Activated naive CD4-positive, alpha-beta T cell treated with anti-CD3 and anti-CD28 coated beads for 36 hours (primary cell): ENCODE measurements around the gene SVEP1. TPM values are rescaled to one million over a fixed set of nuclear protein-coding genes. Genes with fewer than 3 reads are reported as not detected.
"Not testable (repeated sequence)": the region's sequence is repeated elsewhere in the genome, so short reads cannot be mapped to it uniquely, and the experiment has no call there.

Experiments used
- CTCF ChIA-PET: fragments of 350-600 bp; sonication (Branson Sonifier 250); formaldehyde crosslinking; loops from one replicate; lab custom pipeline; 2021; ENCODE audit warnings: antibody characterized with exemption; lab: Charles Lee
- DNase-seq: peaks from one replicate; pipeline ENCODE4 v3.0.0-alpha.2; 2020
- H3K27ac Mint-ChIP-seq: one replicate; pipeline ENCODE4 v1.8.0; 2021; ENCODE audit warnings: mild to moderate bottlenecking, mixed read lengths
- H3K27me3 Mint-ChIP-seq: one replicate; pipeline ENCODE4 v1.8.0; 2021; ENCODE audit warnings: low read depth, mixed read lengths
- H3K36me3 Mint-ChIP-seq: one replicate; pipeline ENCODE4 v1.8.0; 2021; ENCODE audit warnings: low read depth, mixed read lengths
- H3K4me1 Mint-ChIP-seq: one replicate; pipeline ENCODE4 v1.8.0; 2021; ENCODE audit warnings: low read depth, mixed read lengths
- H3K4me3 Mint-ChIP-seq: one replicate; pipeline ENCODE4 v1.8.0; 2021; ENCODE audit warnings: mild to moderate bottlenecking, moderate library complexity, mixed read lengths
- H3K9me3 Mint-ChIP-seq: one replicate; pipeline ENCODE4 v1.8.0; 2021; ENCODE audit warnings: mixed read lengths
- intact Hi-C: fragments of 100-400 bp; cut with micrococcal nuclease; formaldehyde crosslinking; loops from one replicate; pipeline ENCODE4 v1.15.1; 2023
- total RNA-seq, 2 experiments: library from RNA; stranded (reverse); gene quantifications; one replicate each; pipeline ENCODE4 v1.2.3, GENCODE V29; 2021

Gene SVEP1
- total RNA-seq, 2 experiments from 2014 or later, result not detected

- intact Hi-C loops, result loop anchor here (5.0 kb wide), 2 partner anchors 245 to 870 kb away; no protein-coding TSS in a partner anchor
- Mint-ChIP-seq H3K27me3 (no peaks in the 10 kb centered on the region), H3K36me3 (no peaks in the 10 kb centered on the region), H3K4me3 (no peak overlapping the region), H3K27ac (no peak overlapping the region), H3K9me3 (no peaks in the 10 kb centered on the region), H3K4me1 (no peaks in the 10 kb centered on the region)
- CTCF ChIA-PET, result interaction anchor here (0.8 kb wide), 1 partner anchor 33 kb away, joined by 3 read pairs; no protein-coding TSS in a partner anchor
- DNase-seq, result peak; percentile 63
Measured at GRCh38 chr9:110427497-110428104, 151.9 kb downstream of the SVEP1 start.

- Mint-ChIP-seq H3K4me3 (no peak overlapping the region), H3K27me3 (no peaks in the 10 kb centered on the region), H3K4me1 (no peaks in the 10 kb centered on the region), H3K9me3 (no peaks in the 10 kb centered on the region), H3K36me3 (no peaks in the 10 kb centered on the region), H3K27ac (no peak overlapping the region)
- CTCF ChIA-PET, result no interaction called here
- intact Hi-C loops, result loop anchor here (5.0 kb wide), 2 partner anchors 244 to 871 kb away; no protein-coding TSS in a partner anchor
- no peak for DNase-seq
Measured at GRCh38 chr9:110426052-110426709, 153.4 kb downstream of the SVEP1 start.

- Mint-ChIP-seq H3K4me3 (no peak overlapping the region), H3K9me3 (peaks cover 2% of the 10 kb centered on the region), H3K27me3 (peaks cover 2% of the 10 kb centered on the region), H3K4me1 (no peaks in the 10 kb centered on the region), H3K27ac (no peak overlapping the region), H3K36me3 (no peaks in the 10 kb centered on the region)
- intact Hi-C loops, result no loop called here
- CTCF ChIA-PET, result no interaction called here
- DNase-seq, result no peak
Measured at GRCh38 chr9:110414471-110414870, 165.1 kb downstream of the SVEP1 start.

GRCh38 chr9:110410961-110411360, 168.6 kb downstream of the SVEP1 start:
- Mint-ChIP-seq H3K27ac (no peak overlapping the region), H3K27me3 (peaks cover 2% of the 10 kb centered on the region), H3K4me3 (no peak overlapping the region), H3K36me3 (no peaks in the 10 kb centered on the region), H3K9me3 (no peaks in the 10 kb centered on the region), H3K4me1 (no peaks in the 10 kb centered on the region)
- intact Hi-C loops, result no loop called here
- no peak for DNase-seq
- CTCF ChIA-PET, result no interaction called here

GRCh38 chr9:110408598-110408997, 170.9 kb downstream of the SVEP1 start:
- CTCF ChIA-PET, result interaction anchor here (0.6 kb wide), 1 partner anchor 833 kb away, joined by 3 read pairs; no protein-coding TSS in a partner anchor
- intact Hi-C loops, result no loop called here
- no peak overlapping the region for H3K27ac Mint-ChIP-seq

GRCh38 chr9:110405858-110406443, 173.6 kb downstream of the SVEP1 start:
- no peaks in the 10 kb centered on the region for H3K36me3 Mint-ChIP-seq
- H3K9me3 Mint-ChIP-seq, result no peaks in the 10 kb centered on the region
- CTCF ChIA-PET, result no interaction called here
- no peak for DNase-seq
- no peak overlapping the region for H3K4me3 Mint-ChIP-seq
- intact Hi-C loops, result no loop called here
- no peak overlapping the region for H3K27ac Mint-ChIP-seq
- H3K4me1 Mint-ChIP-seq, result no peaks in the 10 kb centered on the region
- H3K27me3 Mint-ChIP-seq, result peaks cover 2% of the 10 kb centered on the region

More at GRCh38 chr9:110408598-110408997, 170.9 kb downstream of the SVEP1 start:
- Mint-ChIP-seq H3K4me1 (no peaks in the 10 kb centered on the region), H3K9me3 (no peaks in the 10 kb centered on the region), H3K27me3 (peaks cover 2% of the 10 kb centered on the region), H3K36me3 (no peaks in the 10 kb centered on the region), H3K4me3 (no peak overlapping the region)
- DNase-seq, result no peak

GRCh38 chr9:110404473-110404872, 175.1 kb downstream of the SVEP1 start:
- Mint-ChIP-seq H3K4me1 (no peaks in the 10 kb centered on the region), H3K36me3 (no peaks in the 10 kb centered on the region), H3K4me3 (no peak overlapping the region), H3K9me3 (no peaks in the 10 kb centered on the region), H3K27ac (no peak overlapping the region), H3K27me3 (no peaks in the 10 kb centered on the region)
- CTCF ChIA-PET, result no interaction called here
- DNase-seq, result no peak
- intact Hi-C loops, result no loop called here

- no peak overlapping the region for H3K4me3 Mint-ChIP-seq
- CTCF ChIA-PET, result no interaction called here
- no peaks in the 10 kb centered on the region for H3K27me3 Mint-ChIP-seq
- H3K9me3 Mint-ChIP-seq, result no peaks in the 10 kb centered on the region
- H3K36me3 Mint-ChIP-seq, result no peaks in the 10 kb centered on the region
- no peak overlapping the region for H3K27ac Mint-ChIP-seq
- H3K4me1 Mint-ChIP-seq, result no peaks in the 10 kb centered on the region
- DNase-seq, result no peak
- intact Hi-C loops, result no loop called here
Measured at GRCh38 chr9:110399983-110400382, 179.6 kb downstream of the SVEP1 start.

GRCh38 chr9:110398992-110399391, 180.5 kb downstream of the SVEP1 start:
- H3K9me3 Mint-ChIP-seq, CTCF ChIA-PET, H3K27me3 Mint-ChIP-seq, H3K4me1 Mint-ChIP-seq, intact Hi-C loops, H3K36me3 Mint-ChIP-seq, H3K27ac Mint-ChIP-seq, DNase-seq, H3K4me3 Mint-ChIP-seq: not testable (repeated sequence)

- Mint-ChIP-seq H3K4me1 (no peaks in the 10 kb centered on the region), H3K4me3 (no peak overlapping the region), H3K27me3 (peaks cover 3% of the 10 kb centered on the region), H3K27ac (no peak overlapping the region), H3K36me3 (no peaks in the 10 kb centered on the region), H3K9me3 (no peaks in the 10 kb centered on the region)
- CTCF ChIA-PET, result no interaction called here
- DNase-seq, result no peak
- intact Hi-C loops, result no loop called here
Measured at GRCh38 chr9:110391826-110392485, 187.6 kb downstream of the SVEP1 start.

- DNase-seq, result no peak
- Mint-ChIP-seq H3K36me3 (no peaks in the 10 kb centered on the region), H3K9me3 (no peaks in the 10 kb centered on the region), H3K4me3 (no peak overlapping the region), H3K27me3 (peaks cover 3% of the 10 kb centered on the region), H3K27ac (no peak overlapping the region), H3K4me1 (no peaks in the 10 kb centered on the region)
- CTCF ChIA-PET, result no interaction called here
- intact Hi-C loops, result no loop called here
Measured at GRCh38 chr9:110389148-110389750, 190.3 kb downstream of the SVEP1 start.

GRCh38 chr9:110383491-110383890, 196.1 kb downstream of the SVEP1 start:
- no peak overlapping the region for H3K27ac Mint-ChIP-seq
- intact Hi-C loops, result no loop called here
- H3K9me3 Mint-ChIP-seq, result peaks cover 1% of the 10 kb centered on the region
- no peaks in the 10 kb centered on the region for H3K4me1 Mint-ChIP-seq
- DNase-seq, result no peak
- peaks cover 10% of the 10 kb centered on the region for H3K27me3 Mint-ChIP-seq
- no peak overlapping the region for H3K4me3 Mint-ChIP-seq
- no peaks in the 10 kb centered on the region for H3K36me3 Mint-ChIP-seq
- CTCF ChIA-PET, result no interaction called here
